H7 (cell line): Measurements from ENCODE around the gene AQR. TPM values are rescaled to one million over a fixed set of nuclear protein-coding genes. Genes with fewer than 3 reads are reported as not detected.
"Not testable (repeated sequence)": the region's sequence is repeated elsewhere in the genome, so short reads cannot be mapped to it uniquely, and the experiment has no call there.

Source experiments
- DNase-seq: peaks from one replicate; pipeline ENCODE4 v3.0.0; 2012
- H3K27me3 ChIP-seq: 2 replicates; pipeline ENCODE4 v1.6.0; 2011; ENCODE audit warnings: mild to moderate bottlenecking, low read length; ENCODE audit not compliant: control insufficient read depth, insufficient read depth
- H3K36me3 ChIP-seq: replicated peaks from 2 replicates; pipeline ENCODE4 v1.5.1; 2011; ENCODE audit warnings: low read length; ENCODE audit not compliant: control insufficient read depth, insufficient read depth
- H3K4me3 ChIP-seq: 2 replicates; pipeline ENCODE4 v1.5.1; 2011; ENCODE audit warnings: low read depth, mild to moderate bottlenecking, control low read depth, low read length, moderate library complexity; ENCODE audit not compliant: insufficient read depth
- total RNA-seq: library from RNA; depleted of rRNA; stranded (reverse); fragments of >200 nt; shearing (Covaris generic); gene quantifications from 2 replicates; pipeline ENCODE4 v1.2.3, GENCODE V29; 2014

Gene AQR
- total RNA-seq, 1 experiment from 2014 or later: 36.9 TPM

DNA sequence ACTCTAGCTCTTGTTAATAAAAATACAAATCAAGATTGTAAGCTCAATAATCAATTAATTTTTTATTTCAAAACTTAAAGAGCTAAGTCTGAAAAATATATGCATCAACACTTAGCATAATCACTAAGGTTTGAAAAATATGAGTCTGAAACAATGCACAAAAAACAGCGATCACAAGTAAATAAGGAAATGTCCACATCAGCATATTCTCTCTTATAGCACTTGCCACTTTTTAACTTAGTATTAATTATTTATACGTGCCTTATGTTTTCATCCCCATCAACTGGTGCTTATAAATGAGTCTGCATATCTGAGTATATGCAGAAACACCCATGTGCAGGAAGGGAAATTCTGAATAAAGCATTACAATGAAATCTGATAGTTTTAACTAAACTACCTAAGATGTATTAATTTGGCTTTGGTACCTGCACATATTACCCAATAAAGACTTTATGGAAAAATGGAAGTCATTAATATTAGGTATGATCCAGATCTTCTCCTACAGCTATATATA lies 28.3 kb downstream of the AQR start:
- no peak for DNase-seq
- Histone ChIP-seq H3K4me3 (no peak overlapping the region), H3K36me3 (peaks cover 13% of the 10 kb centered on the region), H3K27me3 (no peaks in the 10 kb centered on the region)

DNA sequence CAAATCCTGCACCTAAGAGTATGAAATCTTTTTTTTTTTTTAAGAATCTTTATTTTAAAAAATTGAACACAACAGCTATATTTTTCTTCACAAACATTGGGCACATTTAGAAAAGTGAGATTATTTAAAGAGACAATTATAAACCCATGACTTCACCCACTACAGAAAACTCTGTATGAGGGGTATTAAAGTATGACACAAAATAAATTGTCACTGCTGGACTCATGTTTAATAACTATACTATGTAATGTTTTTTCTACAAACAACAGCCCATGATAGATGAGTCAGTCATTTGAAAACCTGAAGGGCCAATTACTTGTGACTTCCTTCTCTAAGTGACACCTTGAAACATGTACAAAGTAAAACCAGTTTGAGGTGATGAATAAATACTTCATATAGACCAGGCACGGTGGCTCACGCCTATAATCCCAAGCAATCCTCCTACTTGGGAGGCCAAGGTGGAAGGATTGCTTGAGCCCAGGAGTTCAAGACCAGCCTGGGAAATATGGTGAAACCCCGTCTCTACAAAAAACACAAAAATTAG lies 36.0 kb downstream of the AQR start:
- no peak overlapping the region for H3K4me3 ChIP-seq
- H3K36me3 ChIP-seq: peaks cover 5% of the 10 kb centered on the region
- no peaks in the 10 kb centered on the region for H3K27me3 ChIP-seq
- DNase-seq: no peak

DNA sequence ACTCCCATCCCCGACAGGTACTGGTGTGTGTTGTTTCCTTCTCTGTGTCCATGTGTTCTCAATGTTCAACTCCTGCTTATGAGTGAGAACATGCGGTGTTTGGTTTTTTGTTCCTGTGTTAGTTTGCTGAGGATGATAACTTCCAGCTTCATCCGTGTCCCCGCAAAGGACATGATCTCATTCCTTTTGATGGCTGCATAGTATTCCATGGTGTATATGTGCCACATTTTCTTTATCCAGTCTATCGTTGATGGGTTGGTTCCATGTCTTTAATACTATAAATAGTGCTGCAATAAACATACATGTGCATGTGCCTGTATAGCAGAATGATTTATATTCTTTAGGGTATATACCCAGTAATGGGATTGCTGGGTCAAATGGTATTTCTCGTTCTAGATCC lies 41.2 kb downstream of the AQR start:
- not testable (repeated sequence) for H3K36me3 ChIP-seq, H3K27me3 ChIP-seq, H3K4me3 ChIP-seq, DNase-seq

GRCh38 chr15:34927726-34928125 lies 41.8 kb downstream of the AQR start:
- Histone ChIP-seq H3K27me3 (no peaks in the 10 kb centered on the region), H3K36me3 (peaks cover 6% of the 10 kb centered on the region), H3K4me3 (no peak overlapping the region)
- DNase-seq: no peak

- Histone ChIP-seq H3K4me3 (no peak overlapping the region), H3K36me3 (peaks cover 9% of the 10 kb centered on the region)
These were observed 55.2 kb downstream of the AQR start for GRCh38 chr15:34914317-34914716.

DNA sequence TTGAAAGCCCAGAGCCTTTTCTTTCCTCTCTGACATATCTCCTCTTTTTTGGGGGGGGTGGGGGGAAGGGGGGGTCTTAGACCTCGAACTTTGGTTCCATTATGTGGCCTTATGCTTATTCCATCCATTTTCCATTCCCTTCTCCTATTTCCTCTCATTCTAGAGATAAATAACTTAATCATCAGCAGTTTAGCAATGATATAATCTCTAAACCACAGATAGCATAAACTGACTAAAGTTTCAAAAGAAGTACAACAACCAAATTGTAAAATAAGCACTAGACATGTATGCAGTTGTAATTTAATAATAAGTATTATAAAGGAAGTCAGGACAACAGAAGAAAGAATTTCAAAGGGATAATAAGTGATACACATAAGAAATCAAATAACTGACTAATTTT lies 64.5 kb downstream of the AQR start:
- H3K27me3 ChIP-seq: no peaks in the 10 kb centered on the region
- no peak overlapping the region for H3K4me3 ChIP-seq
- DNase-seq: no peak
- H3K36me3 ChIP-seq: peaks cover 13% of the 10 kb centered on the region

More at GRCh38 chr15:34914317-34914716, 55.2 kb downstream of the AQR start:
- DNase-seq: no peak
- H3K27me3 ChIP-seq: no peaks in the 10 kb centered on the region

DNA sequence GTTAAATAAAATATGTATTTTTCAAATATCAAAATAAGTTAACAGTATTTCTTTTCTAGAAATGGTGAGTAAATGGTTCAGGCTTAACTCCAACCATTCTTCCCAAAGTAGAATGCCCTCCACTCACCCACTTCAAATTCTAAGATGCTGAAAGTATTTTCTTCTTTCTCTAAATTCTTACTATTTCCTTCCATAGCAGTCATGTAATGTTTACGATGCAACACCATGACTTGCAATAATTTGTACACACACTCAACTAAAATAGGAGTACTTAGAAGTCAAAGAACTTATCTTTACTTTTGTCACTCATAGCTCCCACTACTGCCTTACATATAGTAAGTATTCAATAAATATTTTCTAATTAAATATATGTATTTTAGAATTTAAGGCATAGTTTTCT lies 65.0 kb downstream of the AQR start:
- Histone ChIP-seq H3K4me3 (no peak overlapping the region), H3K27me3 (no peaks in the 10 kb centered on the region), H3K36me3 (peaks cover 13% of the 10 kb centered on the region)
- no peak for DNase-seq

- peaks cover 3% of the 10 kb centered on the region for H3K36me3 ChIP-seq
- H3K4me3 ChIP-seq: no peak overlapping the region
- DNase-seq: no peak
- no peaks in the 10 kb centered on the region for H3K27me3 ChIP-seq
These were observed 68.8 kb downstream of the AQR start for GRCh38 chr15:34900748-34901147.

GRCh38 chr15:34896183-34896582 lies 73.4 kb downstream of the AQR start:
- peaks cover 3% of the 10 kb centered on the region for H3K36me3 ChIP-seq
- no peaks in the 10 kb centered on the region for H3K27me3 ChIP-seq
- H3K4me3 ChIP-seq: no peak overlapping the region
- DNase-seq: no peak

DNA sequence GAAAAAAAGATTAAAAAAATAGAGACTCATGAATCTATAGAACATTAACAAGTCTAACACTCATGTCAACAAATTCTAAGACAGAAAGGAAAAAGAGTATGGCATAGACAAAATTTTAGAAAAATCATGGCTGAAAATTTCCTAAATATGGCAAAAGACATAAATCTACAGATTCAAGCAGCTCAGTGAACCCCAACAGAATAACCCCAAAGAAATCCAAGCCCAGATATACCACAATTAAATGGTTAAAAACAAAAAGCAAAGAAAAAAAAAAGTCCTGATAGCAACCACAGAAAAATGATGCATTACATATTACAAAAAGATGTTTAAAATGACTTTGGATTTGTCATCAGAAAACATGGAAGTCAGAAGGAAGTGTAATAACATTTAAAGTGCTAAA lies 75.6 kb downstream of the AQR start:
- Histone ChIP-seq H3K4me3 (no peak overlapping the region), H3K27me3 (no peaks in the 10 kb centered on the region), H3K36me3 (no peaks in the 10 kb centered on the region; the same call in none of the 2 replicates)
- no peak for DNase-seq

- H3K36me3 ChIP-seq: no peaks in the 10 kb centered on the region; the same call in none of the 2 replicates
- no peak overlapping the region for H3K4me3 ChIP-seq
- no peaks in the 10 kb centered on the region for H3K27me3 ChIP-seq
- DNase-seq: no peak
These were observed 76.5 kb downstream of the AQR start for GRCh38 chr15:34892963-34893591.

DNA sequence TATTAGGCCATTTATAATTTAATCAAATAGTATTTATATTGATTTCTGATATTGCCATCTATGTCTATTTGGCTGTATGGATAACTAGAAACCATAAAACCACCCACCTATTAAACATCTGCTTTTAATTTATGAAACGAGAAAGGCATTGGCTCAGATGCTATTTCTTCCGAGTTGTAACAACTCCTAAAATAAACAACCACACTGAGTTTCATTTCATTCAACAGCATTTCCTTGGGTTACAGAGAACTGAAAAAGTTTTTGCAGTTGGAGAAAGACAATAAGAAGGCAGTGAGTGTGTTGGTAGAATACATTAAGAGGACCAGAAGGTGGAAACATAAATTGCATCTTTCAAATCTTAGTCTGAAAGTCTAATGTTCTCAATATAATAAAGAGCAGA lies 79.1 kb downstream of the AQR start:
- H3K36me3 ChIP-seq: no peaks in the 10 kb centered on the region; the same call in 1 of the 2 replicates
- DNase-seq: no peak
- no peak overlapping the region for H3K4me3 ChIP-seq
- H3K27me3 ChIP-seq: no peaks in the 10 kb centered on the region

DNA sequence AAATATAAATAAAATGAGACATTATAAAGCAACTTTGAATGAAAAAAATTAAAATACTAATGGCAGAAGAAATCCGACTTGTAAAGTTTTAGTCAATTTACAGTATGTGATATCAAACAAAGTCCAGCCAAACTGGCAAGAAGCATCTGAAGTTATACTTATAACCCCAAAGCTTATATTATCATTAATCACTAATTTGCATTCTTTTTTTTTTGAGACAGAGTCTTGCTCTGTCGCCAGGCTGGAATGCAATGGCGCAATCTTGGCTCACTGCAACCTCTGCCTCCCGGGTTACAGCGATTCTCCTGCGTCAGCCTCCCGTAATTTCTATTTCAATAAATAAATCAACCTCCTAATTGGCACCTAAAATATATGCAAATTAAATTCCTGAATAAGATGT lies 80.1 kb downstream of the AQR start:
- H3K4me3 ChIP-seq: no peak overlapping the region
- DNase-seq: no peak
- no peaks in the 10 kb centered on the region for H3K27me3 ChIP-seq
- peaks cover under 1% of the 10 kb centered on the region; the same call in 1 of the 2 replicates for H3K36me3 ChIP-seq

DNA sequence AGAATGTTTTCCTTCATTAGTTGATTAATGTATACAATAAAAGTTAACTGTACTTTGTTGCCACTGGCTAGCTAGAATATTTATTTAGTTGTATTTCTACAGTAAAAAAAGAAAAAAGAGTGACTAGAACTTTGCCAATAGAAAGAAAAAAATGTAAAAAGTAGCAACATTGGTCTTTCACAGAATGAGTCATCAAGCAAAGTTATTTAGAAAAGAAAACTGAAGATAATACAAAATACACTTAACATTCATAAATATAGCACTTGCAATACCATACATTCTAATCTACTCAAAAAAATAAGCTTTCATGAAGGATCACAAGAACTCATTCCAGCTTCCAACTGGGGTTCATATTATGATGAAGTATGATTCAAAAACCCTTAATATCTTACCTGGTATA lies 83.4 kb downstream of the AQR start:
- Histone ChIP-seq H3K36me3 (peaks cover 4% of the 10 kb centered on the region), H3K4me3 (no peak overlapping the region), H3K27me3 (no peaks in the 10 kb centered on the region)
- DNase-seq: no peak

GRCh38 chr15:34883633-34884032 lies 85.9 kb downstream of the AQR start:
- peaks cover 4% of the 10 kb centered on the region for H3K36me3 ChIP-seq

More at GRCh38 chr15:34883633-34884032, 85.9 kb downstream of the AQR start:
- H3K4me3 ChIP-seq: no peak overlapping the region
- no peaks in the 10 kb centered on the region for H3K27me3 ChIP-seq
- no peak for DNase-seq
